HG03066 (cell line): ENCODE data around the gene LRP1B.
"Not testable (repeated sequence)": the region's sequence is repeated elsewhere in the genome, so short reads cannot be mapped to it uniquely, and the experiment has no call there.

Source experiments
- ATAC-seq: cut with Tn5 transposase; IDR thresholded peaks from one replicate; pipeline ENCODE4 v1.9.1; 2021; ENCODE audit warnings: low read depth; ENCODE audit not compliant: unreplicated experiment

LRP1B gene

DNA sequence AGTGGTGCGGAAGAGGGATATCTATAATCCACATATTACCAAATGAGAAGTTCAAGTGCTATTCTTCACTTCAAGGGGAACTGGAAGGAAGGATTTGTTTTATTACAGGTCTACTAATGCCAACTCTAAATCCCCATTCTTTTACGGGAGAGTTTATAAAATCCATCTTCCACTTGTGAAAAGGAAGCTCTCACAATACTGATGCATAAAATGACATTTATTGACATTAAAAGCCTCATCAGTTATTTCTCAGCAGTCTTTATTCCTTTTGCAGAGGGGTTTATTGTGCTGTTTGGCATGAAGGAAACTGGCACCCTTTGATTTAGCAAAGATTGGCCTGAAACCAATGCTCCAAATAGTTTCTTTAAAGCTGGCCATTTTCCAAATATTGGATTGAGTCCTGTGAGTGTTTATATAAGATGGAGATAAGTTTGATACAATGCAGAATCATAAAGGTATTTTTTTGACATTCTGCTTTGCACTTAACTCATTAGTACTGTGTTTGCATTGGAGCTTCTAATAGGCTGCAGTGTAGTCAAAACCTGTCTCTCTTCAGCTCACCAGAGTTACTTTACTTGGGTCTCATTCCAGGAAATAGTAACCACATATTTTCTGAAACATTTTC lies 26.6 kb downstream of the LRP1B start:
- no peak for ATAC-seq

DNA sequence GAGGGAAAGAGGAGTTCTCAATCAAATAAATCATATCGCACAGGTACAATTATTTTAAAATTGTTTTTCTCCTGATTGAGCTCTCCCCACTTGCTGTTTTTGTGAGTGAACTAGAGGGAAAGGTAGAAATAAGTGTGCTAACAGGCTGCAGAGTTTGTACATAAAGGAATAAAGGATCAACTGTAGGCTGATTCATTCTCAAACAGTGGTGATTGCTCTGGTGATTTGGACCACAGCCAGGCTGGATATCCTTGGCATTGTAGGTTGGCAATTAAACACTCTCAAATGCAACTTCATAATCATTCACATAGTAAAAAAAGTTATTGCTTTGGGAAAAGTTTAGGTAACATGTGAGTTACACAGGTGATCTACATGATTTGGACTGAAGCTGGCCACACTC lies 29.8 kb downstream of the LRP1B start:
- no peak for ATAC-seq

DNA sequence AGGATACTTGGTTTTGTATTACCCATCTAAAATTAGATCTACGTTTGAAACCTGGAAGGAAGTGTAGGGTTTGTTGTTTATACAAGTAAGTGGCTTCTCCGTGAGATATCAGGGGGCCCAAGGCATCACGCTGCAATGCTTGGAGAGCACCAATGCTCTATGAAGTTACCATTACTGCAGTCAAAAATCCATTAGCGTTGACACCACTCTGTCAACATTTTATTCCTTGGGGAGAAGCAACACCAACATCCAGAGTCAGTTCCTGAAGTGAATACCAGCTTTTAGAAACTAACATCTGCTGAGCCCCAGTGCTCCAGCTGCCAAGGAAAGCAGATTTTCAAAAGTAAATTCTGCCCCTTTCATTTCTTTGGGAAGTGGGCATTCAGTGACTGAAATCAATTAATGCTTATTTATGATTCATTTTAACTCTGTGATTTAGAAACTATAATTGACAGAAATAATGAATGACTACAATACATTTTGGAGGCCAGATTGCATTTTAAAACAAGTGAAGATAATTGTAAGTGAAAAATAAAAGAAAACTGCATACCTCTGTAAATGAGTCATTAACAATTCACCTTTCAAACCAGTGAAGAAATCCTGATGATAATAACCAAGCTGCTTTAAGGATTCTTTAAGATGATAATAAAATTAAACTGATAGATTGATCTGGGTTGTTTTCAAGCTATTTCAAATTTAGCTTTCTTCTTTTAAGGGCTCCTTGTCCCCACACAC lies 30.5 kb downstream of the LRP1B start:
- ATAC-seq: no peak

DNA sequence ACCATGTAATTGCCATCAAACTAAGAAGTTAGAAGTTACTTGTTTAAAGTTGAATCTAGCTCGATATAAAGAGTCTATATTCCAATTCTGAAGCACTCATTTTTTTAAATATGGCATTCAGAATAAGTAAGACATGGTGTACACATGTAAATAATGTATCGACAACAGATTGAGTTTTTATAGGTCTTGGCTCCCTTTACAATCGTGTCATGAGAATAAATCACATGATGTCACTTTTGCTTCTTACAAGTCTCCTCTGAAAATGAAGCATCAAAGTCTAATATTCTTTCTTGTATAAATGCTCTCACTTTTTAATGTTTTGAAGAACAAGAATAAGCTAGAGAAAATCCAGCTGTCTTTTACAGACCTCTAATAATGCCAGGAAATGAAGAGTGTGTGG lies 33.1 kb downstream of the LRP1B start:
- ATAC-seq: no peak

DNA sequence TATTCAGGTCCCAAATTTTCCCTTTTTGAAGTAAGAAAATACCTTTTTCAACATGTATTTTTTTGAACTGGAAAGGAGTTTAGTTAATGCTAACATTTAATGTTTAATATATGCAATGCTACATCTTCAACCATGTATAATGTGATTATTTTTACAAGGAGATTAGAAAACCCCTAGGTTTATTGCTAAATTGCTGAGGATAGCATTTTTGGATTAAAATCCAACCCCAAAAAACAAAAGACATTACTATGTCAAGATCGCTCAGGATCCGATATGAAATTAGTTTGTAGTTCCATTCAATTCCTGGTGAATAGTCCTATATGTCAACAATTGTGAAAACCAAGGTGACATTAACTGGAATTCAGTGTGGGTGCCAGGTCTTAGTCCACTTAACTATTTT lies 35.2 kb downstream of the LRP1B start:
- no peak for ATAC-seq

DNA sequence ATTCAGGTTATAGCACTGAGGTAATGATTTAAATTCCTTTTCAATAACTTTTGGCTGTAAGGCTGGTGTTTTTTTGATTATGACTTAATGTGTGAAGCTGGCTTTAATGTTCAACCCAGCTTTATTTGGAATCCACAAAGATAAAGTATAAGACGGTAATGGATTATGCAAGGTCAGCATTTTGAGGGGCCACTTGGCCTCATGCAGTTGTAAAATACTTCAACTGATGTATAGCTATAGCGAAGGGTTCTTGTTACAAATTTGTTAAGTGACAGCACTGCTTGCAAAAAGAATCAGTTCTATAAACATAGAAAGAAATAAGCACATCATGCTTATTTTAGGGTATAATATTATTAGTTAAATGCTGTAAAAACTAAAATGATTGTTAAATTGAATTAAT lies 36.6 kb downstream of the LRP1B start:
- ATAC-seq: no peak

DNA sequence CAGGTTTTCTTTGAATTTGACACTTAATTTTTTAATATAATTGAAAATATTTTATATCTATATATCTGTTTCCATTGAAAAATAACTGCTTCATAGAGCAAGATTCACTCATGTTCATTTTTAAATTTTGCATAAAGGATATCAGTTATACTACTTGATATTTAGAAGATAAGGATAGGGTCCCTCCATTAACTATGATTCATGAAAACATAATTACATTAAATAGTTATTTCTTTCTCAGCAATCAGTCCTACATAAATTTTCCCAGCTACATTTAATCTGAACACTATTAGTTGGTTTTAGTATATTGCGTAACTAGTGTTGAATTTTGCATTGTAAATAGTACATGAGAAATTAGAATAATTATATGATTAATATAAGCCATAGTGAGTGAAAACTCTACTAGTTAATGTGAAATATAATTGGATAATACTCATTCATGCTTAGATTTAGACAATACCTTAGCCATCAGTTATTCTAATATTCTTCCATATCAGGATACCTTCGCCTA lies 42.7 kb downstream of the LRP1B start:
- no peak for ATAC-seq

DNA sequence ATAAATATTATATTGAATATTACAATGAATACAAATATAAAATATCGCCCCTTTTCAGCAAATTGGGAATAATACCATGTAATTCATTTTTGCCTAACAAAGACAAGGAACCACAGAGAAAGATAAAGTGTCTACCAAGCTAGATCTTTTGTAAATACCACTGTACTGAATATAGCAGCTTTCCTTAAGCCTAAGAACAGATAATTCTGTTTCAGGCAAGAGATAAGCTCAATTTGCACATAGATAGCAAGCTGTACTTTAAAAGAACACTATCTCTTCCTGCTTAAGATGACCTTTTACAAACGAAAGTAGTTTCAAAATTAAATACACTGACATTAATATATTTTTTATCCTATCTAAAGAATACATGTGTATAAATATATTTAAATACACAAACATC lies 43.2 kb downstream of the LRP1B start:
- not testable (repeated sequence) for ATAC-seq

DNA sequence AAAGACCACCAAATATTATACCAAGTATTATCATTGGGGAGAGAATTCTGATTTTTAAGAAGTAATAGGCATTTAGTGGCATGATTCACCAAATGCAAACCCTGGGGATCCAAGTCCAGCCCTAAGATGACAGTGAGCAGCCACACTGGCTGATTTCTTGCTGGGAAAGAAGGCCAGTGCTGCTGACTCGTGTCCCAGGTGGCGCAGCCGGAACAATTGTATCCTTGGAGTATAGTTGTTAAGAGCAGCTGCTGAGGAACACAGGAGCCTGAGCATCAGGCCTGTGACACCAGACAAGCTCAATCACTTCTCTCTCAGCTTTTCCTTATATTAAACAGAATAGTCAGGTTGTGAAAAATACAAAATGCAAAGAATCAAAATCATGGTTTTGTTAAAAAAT lies 48.4 kb downstream of the LRP1B start:
- no peak for ATAC-seq

DNA sequence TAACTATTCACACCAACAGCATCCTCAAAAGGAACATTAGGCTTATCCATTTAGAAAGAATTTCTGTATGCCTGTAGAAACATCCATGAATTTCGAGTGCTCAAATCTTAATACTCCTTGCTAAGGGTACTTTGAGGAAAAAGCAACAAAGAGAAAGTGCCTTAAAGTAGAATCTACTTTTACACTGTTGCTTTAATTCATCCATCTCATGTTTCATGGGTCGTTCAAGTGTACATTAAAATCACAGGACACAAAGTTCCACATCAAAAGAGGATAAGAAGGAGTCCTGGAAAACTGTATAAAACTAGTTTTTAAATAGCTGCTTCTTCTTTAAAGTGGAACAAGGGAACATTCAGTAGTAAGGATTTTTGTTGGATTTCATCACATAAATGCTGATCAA lies 54.5 kb downstream of the LRP1B start:
- ATAC-seq: no peak

DNA sequence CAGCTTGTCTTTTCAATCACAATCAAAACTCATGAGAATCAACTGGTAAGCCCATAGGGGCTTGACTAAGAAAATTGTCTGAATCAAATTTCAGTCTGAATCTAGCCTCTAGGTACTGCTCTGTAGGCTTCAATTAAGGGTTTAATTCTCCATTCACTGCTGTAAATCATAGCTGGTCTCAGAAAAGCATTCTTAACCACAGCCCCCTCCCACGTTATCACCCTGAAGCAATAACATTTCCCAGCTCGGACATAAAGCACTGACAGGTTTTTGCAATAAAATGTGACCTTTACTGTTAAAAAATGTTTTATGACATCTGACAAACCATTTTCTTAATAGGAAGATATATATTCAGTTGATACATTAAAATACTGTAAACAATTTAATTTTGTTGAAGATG lies 55.0 kb downstream of the LRP1B start:
- no peak for ATAC-seq

DNA sequence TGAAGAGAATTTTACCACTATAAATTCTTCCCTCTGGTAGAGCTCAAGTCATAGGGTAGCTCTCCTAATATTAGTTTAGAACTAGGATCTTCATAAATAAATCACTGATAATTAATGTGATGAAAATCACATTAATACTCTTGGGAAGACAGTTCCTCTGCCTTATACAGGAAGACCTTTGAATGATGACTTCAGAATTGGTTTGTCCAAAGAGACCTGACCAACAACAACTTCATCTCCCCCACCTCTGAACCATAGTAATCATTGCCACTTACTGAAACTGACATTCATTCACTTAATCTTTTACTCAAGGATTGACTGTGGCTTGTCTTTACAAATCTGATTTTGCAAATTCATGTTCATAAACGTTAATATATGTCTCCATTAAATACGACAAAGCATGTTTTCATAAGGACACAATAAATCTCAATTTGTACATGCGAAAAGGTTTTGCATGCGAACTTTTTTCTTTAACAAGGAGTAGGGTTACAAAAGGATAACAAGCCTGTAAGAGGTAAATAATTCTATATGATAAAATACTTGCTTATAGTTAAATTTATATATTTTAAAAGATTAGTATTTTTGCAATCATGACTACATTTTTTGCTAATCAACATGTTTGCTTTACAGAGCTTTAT lies 61.4 kb downstream of the LRP1B start:
- ATAC-seq: no peak

DNA sequence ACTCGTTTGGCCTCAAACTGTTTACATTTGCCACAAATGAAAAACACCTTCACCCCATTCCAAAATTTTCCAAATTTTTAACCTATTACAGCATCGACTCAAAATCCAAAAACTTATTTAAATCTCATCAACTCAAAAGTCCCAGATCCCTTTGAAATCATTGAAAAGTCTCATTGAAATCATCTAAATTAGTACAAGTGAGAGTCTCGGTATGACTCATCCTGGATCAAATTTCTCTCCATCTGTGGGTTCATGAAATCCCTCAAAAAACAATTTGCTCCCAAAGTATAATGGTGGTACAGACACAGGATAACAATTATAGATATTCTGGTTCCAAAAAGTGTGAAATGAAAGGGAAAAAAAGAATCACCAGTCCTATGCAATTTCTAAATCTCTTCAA lies 65.1 kb downstream of the LRP1B start:
- no peak for ATAC-seq

DNA sequence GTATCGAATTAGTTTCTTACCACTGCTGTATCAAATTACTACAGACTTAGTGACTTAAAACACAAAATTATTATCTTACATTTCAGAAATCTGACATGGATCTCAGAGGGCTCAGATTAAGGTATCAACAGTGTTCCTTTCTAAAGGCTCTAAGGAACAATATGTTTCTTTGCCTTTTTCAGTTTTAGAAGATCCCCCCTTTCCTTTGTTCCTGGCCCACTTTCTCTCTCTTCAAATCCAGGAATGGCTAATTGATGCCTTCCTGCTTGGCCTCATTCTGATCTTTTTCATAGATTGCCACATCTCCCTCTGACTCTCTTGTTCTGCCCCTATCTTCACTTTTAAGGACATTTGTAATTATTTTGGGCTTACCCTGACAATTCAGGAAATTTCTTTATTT lies 65.7 kb downstream of the LRP1B start:
- ATAC-seq: no peak

DNA sequence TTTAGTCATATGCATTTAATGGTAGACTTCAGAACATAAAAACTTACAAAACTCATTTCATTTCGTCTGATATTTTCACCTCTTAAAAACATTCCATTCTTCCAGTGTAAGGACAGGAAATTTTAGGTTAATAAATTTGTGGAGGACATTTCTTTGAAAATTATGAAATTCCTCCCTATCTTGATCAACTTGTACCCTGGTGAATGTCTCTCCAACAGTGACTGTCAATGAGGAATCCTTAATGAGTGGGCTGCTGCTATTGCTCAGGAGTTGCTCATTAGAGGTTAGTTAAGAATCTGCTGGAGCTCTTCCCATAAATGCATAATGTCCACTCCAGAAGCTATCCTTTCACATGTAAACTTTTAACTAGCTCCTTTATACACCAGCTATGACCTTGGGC lies 69.1 kb downstream of the LRP1B start:
- ATAC-seq: no peak

DNA sequence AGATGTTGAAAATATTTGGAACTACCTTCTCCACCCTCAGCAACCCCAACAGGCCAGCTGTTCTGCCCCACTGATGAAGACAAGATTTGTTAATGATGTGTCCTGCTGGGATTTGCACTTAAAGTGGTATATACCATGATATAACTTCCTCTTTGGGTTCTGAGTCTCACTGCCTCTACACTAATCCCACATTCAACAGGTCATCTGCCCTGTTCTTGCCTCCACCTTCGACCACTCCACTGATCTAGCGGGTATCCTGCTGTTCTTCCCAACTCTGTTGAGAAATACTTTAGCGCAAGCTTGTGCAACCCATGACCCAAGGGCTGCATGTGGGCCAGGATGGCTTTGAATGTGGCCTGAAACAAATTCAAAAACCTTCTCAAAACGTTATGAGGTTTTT lies 72.7 kb downstream of the LRP1B start:
- ATAC-seq: no peak

DNA sequence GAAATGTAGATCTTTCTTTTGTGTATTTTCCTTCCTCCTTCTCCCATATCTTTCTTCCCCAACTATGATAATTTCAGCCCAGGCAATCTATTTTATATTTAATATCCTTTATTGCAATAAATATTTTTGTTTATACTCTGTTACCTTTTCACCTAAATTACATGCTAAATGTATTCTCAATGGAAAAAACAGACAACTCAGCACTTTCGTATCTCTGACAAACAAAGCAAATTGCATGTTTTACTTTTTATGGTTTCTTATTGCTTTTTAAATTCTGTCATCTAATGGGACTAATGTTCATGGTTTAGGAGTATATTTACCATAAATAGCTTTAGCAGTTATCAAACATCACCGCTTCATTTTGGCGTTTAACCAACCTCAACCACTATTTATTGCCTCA lies 74.0 kb downstream of the LRP1B start:
- no peak for ATAC-seq

DNA sequence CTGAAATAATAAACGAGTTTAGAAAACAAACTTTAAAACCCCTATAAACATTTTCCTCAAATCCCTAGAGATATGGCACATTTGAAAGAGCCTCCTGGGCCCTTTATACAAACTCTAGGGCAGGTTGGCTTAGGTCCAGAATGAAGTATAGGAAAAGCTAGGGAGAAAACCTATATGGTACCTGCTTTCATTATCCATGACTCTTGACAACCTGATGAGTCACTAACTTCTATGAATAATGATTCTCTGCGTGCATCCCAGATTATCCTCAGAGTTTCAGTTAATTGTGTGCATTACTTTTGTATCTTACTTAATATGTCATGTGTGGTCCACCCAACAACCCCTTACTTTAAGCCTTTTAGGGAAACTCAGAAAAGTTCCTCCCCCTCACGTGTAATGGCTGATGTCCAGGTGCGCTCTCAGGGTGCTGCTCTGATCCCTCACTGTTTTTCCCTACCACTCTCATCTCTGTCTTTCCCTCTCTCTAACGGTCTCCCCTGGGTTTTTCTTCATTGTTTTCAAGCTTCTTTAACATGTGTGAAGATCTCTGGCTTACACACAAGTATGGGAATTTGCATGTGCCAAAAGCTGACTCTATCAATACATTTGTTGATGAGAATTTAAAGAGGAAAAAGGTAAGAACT lies 78.5 kb downstream of the LRP1B start:
- no peak for ATAC-seq

DNA sequence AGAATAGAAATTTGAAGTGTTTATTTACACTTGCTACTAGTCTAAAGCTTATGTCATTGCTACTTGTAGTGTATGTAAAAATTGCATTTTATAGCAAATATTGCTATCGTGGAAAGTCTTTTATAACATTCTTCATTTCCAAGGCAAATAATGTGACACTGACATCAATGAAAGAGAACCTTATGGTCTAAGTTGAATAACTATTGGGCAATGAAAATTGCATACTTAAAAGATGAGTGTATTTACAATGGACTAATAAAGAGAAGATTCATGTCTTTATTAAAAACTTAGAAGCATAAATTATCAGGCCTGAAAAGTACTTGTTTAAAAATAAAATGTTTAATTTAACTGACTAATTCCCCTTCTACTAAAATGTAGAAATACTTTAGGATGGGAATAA lies 82.2 kb downstream of the LRP1B start:
- ATAC-seq: no peak

DNA sequence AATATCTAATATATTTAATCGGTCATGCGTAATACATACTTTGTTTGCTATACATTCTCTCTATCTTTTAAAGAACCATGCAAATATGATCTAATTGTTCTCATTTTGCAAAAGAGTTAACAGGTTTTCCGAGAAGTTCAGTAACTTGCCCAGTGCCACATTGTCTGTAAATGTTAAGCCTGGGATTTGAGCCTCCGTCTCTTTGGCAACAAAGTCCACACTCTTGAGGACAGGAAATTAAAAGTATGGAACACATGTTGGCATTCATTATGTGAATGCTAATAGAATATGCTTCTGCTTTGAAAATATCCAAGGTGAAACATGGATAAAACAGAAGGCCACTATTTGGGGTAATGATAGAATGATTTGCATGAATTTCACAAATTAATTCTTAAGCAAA lies 85.2 kb downstream of the LRP1B start:
- no peak for ATAC-seq

DNA sequence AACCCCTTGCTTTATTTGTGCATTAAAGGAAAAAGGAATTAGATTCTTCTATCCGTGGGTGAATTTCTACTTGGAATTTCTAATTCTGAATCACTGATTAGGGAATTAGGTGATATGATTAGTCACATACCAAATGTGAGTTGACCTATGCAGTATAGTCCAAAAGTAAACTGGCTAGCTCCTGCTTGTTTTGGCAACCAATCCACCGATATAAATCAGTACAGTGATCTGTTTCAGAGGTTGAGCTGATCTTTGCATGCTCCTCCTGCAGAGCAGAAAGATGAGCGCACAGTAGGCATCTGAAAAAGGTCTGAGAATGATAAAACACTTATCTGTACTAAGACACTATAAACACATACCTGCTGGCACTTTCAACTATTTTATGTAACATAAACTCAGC lies 86.6 kb downstream of the LRP1B start:
- no peak for ATAC-seq
